NCI-H345 (cell line): Measurements from ENCODE around the gene LYPD6B.

ENCODE experiments used
- DNase-seq: peaks from one replicate; lab custom pipeline; 2025; lab: John Stamatoyannopoulos, UW

Gene LYPD6B

DNA sequence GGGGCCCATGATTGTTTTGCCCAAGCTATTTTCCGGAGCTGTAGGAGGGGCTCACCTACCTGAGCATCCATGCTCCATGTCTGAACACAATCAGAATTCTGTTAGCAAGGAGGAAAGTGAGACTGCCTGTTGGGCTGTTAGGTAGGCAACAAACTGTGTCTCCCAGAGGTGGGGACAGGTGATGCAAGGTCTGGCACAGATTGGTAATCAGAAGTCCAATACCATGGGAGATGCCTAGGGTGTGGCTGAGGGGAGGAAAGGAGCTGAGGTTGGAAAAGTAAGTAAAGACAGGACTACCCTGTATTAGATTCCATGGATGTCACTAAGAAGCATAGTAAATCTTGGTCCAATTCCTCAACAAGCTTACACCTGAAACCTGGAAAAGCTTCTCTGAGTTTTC is 3.0 kb downstream of the LYPD6B start:
- no peak for DNase-seq

DNA sequence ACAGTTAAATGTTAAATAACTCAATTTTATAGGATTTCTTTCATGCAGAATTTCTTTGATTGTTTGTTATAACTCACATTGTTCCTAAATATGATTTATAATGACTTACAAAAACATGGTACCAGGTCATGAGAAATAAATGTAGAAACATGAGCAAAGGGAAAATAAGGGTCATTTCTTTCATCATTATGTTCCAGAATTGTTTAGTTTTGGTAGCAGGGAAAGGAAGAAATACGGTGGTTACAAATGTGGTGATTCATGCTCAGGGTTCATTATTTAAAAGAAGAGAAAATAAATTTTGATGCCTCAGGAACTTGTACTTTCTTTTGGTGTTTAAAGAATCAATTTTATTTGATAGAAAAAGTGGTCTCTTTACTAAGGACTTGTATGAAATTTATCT is 4.4 kb downstream of the LYPD6B start:
- DNase-seq, result no peak

GRCh38 chr2:149044500-149044899 is 6.0 kb downstream of the LYPD6B start:
- DNase-seq, result no peak

DNA sequence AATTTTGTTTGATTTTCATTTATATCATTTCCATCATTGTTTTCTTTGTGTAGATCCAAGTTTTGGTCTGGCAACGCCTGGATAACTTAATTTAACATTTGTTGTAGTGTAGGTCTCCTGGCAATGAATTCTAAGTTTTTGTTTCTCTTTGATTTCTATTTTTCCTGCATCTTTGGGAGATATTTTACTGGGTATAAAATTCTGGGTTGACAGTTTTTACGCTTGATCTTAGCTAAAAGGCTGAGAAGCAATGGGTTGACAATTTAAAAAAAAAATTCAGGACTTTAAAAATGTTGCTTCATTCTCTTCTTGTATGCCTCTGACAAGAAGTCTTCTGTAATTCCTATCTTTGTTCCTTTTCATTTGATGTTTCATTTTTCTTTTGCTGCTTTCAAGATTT is 8.6 kb downstream of the LYPD6B start:
- no peak for DNase-seq

DNA sequence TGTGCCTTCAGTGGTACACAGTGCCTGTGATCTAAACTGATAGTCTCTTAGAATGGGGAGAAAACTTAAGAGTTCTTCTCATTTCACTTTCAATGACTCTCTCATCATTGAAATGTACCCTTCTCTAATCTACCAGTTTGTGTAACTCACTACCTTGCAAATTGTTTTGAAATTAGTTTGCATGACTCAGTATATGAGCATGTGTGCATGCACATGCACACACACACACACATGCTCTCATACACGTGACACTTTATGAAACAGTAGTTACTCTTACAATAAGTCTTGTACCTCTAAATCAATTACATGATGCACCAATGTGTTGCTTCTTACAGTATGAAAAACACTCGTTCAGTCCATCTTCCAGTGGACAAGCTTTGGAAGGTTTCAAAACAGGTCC is 10.6 kb downstream of the LYPD6B start:
- no peak for DNase-seq

- DNase-seq, result no peak
These were observed 11.7 kb downstream of the LYPD6B start for GRCh38 chr2:149050188-149050587.

- no peak for DNase-seq
These were observed 17.3 kb downstream of the LYPD6B start for GRCh38 chr2:149055751-149056150.

DNA sequence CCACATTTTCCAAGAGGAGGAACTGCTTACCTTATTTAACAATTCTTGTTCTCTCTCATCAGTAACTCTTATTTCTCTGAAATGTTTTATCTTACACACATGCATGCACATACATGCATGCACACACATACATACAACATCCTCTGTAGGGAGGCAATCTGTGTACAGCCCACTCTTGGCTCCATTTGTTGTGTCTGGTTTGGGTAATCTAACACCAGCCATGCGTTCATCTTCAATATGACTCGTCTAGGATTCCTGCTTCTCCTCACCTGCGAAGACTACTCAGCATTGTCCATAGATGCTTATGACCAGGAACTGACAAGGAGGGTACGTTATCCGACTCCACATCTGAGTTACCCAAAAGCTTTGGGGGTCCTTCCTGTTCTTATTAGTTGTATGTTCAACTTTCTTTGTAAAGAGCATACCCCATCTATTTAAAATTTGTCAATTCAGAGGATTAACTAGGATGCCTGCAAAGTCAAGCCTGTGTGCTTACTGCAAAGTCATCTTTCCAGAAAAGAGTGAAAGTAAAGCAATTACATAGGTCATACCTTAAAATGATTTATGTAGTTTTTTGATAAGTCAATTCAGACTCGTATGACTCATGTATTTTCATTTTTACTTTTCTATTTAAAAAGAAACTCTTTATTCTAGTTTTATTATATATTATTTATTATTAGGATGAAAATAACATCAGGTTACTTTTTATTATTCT is 18.2 kb downstream of the LYPD6B start:
- DNase-seq, result no peak

DNA sequence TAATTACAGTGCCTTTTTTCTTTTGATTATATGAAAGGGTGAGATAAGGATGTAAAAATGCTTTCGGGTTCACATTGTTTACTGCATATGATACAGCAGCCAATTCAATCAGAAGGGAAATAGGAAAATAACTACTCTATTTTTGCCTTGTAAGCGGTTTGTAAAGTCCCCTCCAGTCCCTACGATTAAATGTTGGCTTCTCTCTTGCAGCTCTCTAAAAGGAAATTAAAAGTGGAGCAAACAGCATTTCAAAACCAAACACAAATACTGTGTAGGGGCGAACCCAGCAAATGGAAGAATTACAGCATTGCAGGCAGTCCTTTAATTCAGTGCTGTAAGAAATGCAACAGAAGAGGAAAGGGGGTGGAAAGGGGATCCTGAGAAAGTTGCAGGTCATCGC is 18.9 kb downstream of the LYPD6B start:
- DNase-seq, result no peak

DNA sequence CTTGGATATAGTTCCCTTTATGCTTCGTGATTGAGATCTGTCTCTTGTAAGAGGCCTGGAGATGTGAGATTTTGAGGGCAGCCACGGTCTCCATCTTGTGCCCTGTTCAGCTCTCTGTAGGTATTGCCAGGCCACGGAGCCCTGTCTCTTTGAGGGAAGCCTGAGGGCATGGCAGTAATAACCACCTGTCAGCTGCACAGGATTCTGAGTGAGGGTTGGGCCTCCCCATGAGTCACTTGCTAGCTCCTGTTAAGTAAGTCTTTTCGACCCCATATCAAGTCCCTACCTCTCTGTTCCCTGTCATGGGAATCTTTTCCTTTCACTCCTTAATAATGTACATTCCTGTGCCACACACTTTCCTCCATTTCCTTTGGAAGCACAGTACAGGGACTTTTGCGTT is 20.4 kb downstream of the LYPD6B start:
- DNase-seq, result no peak

GRCh38 chr2:149059822-149060221 is 21.3 kb downstream of the LYPD6B start:
- no peak for DNase-seq

DNA sequence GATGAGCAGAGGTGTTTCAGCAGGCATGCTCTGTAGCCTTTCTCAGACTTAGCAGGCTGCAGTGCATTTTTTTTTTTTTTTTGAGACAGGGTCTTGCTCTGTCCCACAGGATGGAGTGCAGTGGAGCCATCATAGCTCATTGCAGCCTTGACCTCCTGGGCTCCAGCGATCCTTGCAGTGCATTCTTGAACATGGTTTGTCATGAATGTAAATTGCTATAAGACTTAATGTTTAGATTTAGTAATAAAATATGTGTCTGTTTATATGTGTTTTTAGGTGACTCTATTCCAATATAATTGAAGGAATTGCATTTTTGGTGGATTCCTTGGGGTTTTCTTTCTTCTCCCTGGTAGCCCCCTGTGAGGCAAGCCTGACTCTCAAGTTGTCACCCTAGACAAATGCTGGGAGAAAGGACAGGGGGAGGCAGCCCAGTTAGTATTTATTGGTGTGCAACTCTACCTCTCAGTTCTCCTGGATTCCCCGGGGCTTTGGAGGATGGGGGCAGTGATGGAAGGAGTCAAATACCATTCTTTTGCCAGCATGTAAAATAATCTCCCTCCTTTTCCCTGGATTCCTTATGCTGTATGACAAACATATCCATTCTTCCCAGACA is 22.7 kb downstream of the LYPD6B start:
- no peak for DNase-seq

- DNase-seq, result no peak
These were observed 24.0 kb downstream of the LYPD6B start for GRCh38 chr2:149062531-149062930.

- DNase-seq, result no peak
These were observed 24.7 kb downstream of the LYPD6B start for GRCh38 chr2:149063177-149063576.

DNA sequence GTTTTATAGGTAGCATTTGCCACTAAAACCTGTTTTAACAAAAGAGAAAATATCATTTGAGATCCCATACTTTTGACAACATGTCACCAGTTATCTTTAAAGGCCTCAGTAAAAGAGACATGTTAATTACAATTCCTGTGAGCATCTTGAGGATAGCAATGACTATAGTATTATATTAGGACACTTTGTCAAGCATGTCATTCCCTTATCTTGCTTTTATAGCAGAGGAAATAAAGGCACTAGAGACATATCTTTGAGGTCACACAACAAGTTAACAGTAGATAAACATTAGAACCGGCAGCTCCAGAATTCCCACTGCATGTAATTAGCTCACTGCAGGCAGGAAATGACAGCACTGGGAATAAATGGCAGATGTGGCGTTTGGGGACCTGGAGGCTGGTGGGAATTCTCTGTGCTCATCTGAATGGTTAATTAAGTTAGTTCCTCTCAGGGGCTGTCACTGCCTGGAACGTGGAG is 25.9 kb downstream of the LYPD6B start:
- DNase-seq, result no peak

DNA sequence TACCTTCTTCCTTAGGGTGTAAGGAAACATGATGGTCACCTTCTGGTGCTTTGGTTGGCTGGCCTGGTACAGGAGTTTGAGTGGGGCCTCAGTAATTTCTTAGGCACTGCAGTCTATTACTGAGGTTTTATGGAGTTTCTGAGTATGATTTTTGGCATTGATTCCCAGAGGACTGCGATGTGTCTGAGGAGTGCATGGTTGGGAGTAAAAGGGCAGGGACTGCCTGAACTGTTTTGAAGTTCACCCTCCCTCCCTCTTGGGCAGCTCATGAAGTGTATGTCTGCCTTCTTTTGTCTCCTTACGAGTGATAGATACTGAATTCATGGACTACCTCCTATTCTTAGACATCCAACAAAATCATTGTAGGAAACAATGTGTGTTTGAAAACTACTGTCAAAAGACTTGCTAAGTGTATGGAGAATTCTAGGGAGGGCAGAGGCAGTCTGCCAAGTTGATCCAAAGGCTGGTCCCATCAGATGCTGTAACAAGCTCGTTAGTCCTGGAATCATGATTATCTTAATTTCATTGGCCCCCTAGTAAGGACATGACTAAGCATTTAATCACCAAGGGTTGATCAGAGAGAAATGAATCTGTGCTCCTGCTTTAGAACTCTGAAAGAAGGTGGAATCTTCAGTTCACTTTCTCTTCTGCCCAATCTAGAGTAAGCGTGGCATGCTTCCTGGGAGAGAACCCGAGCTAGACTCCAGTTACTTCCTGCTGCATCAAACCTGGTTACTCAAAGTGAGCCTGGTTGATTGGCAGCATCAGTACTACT is 26.5 kb downstream of the LYPD6B start:
- no peak for DNase-seq

- DNase-seq, result no peak
These were observed 29.9 kb downstream of the LYPD6B start for GRCh38 chr2:149068225-149068995.

GRCh38 chr2:149068996-149069888 is 30.7 kb downstream of the LYPD6B start:
- DNase-seq, result no peak

GRCh38 chr2:149070681-149071320 is 32.3 kb downstream of the LYPD6B start:
- peak; percentile 20 for DNase-seq

DNA sequence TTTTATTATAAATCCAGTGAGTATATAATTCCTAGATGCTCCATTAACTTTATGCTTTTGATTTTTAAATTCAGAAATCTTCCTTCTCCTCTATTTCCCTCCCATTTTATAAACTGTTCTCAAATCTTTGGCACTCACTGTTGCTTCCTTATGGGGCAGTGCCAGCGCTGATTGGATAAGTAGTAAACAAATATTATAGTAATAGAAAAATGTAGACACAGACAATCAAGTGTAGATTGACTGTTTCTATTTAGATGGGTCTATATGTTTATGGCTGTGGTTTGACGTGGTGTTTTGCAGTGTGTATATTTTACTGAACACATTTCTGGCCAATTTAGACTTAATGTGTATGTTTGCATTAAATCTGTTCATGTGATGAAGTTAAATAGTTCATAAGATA is 36.6 kb downstream of the LYPD6B start:
- no peak for DNase-seq

GRCh38 chr2:149075853-149076252 is 37.4 kb downstream of the LYPD6B start:
- no peak for DNase-seq
